ENCODE measurements around the gene ZNF850.
A peak's percentile ranks its signal among the peaks of the same experiment; 100 is the strongest.

The ZNF850 gene

DNA sequence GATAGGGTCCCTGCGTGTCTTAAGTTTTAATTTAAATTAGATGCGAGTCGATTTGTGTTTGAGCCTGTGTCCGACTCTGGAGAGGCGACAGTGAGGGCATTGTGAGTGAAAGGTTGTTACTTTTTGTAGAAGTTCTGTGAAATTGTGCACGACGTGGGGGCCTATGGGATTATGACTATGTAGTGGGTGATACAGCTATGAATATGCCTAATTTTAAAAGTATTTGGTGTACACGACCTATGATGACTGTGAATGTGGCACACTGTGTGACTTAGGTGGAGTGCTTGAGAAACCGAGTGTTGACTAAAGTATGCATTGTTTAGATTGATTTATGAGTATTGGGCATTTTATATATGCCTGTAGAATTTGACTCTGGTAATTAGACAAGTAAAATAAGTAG is 84.5 kb downstream of the ZNF850 start:
- DNase-seq (ENCODE audit: low spot score), result no peak

DNA sequence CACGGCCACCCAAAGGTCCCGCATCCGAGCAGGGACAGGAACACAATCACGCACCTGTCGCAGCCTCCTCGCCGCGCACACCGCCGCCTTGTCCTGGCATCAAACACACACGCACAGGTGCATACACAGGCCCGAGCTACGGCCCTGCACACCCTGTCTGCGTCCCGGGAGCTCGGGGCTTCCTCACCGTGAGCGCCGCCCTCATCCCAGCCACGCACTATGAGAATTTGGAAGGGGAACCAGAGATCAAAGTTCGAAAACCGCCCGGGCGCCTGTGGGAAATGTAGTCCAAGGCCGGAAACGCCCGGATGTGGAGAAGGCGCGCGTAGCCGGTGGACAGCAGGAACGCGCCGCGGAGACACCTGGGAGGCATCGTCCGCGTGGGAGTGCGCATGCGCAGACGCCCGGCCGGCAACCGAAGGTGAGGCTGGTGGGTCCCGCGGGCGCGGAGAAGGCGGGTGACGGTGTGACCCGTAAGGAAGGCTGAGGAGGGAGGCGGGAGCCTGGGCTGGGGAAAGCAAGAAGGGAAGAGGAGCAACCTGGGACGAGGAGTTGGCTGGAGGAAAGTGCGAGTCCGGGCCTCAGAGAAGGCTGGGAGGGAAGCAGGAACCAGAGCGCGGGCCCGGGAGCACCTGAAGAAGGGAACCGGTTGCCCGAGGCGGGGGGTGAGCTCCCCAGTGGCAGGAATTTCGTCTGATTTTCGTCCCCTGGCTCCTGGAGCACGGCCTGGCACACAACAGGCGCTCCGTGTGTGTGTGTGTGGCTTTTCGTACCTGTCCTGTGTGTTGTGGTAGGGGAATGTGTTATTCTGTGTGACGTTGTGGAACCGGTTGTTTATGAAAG is 85.2 kb downstream of the ZNF850 start, which contains the start of gene ZNF567:
TSS of gene ZNF567 (plus strand) at position 399 of the 843 bp plus-strand sequence. CDS start 7,256 bp downstream, outside the sequence.
- DNase-seq (ENCODE audit: low spot score), result peak; percentile 99

GRCh38 chr19:36686365-36687213 is 86.0 kb downstream of the ZNF850 start:
- no peak for DNase-seq (ENCODE audit: low spot score)

DNA sequence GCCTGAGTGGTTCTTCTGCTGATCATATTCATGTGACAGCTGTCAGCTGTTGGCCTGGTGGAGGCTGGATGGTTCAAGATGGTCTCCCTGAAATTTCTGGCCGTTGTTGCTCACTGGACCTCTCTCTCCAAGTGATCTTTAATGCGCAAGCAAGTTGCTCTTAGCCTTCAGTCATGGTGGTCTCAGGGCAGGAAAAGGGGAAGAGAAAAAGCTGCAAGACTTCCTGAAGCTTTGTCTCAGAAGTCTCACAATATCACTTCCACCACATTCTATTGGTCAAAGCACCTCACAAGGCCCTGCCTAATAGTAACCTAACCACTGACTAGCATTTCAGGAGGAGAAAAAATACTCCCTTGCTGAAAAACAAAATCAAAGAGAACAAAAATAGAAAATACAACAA is 86.8 kb downstream of the ZNF850 start:
- no peak for DNase-seq (ENCODE audit: low spot score)

DNA sequence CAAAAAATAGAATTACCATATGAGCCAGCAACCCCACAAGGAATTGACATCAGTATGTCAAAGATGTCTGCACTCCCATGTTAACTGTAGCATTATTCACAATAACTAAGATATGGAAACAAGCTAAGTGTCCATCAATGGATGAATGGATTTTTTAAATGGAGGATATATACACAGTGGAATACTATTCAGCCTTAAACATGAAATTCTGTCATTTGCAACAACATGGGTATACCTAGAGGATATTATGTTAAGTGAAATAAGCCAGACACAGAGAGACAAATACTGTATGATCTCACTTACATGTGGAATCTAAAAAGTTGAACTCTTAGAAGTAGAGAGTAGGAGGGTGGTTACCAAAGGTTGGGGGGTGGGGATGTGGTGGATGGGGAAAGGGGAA is 93.2 kb downstream of the ZNF850 start:
- no peak for DNase-seq (ENCODE audit: low spot score)

GRCh38 chr19:36674201-36674600 is 98.4 kb downstream of the ZNF850 start:
- no peak for DNase-seq (ENCODE audit: low spot score)

DNA sequence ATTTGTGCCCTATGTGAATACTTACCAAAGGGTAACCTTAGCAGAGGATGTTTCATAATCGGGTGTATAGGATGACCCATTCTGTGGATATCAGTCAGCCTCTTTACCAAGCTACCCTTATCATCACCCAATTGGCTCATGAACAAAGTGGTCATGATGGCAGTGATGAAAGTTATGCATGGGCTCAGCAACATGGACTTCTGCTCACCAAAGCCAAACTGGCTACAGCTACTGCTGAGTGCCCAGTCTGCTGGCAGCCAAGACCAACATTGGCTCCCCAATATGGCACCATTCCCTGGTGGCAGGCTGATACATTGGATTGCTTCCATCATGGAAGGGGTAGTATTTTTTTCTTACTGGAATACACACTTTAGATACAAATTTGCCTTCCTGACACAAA is 100.2 kb downstream of the ZNF850 start:
- DNase-seq (ENCODE audit: low spot score), result no peak

DNA sequence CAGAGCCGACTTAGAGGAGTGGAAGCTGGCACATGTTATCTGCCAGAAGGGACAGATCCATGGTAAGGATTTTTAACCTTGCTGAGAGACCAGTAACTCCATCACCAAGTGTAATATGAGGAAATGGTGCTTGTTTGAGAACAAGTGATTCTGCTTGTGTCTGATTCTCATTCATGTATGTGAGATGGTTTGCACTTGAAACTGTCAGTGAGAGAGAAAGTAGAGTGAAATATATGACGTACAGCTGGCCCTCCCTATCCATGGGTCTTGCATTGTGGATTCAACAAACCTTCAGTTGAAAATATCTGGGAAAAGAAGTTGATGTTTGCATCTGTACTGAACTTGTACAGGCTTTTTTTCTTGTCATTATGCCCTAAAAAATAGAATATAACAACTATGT is 104.0 kb downstream of the ZNF850 start:
- DNase-seq (ENCODE audit: low spot score), result no peak

DNA sequence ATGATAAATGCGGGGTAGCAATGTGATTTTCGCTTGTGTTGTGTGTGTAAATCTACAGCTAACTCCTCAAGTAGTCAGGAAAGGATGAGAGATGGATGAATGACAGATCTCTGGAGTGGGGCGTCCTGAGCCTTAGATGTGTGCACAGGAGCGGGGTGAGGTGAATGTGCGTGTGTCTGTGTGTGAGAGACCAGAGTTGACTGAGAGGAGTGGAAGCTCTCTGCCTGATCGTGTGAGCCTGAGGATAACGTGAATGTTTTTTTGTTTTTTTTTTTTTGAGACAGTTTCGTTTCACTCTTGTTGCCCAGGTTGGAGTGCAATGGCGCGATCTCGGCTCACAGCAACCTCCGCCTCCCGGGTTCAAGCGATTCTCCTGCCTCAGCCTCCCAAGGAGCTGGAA is 106.8 kb downstream of the ZNF850 start:
- no peak for DNase-seq (ENCODE audit: low spot score)

Measured in SW480 (cell line).